Measurements from ENCODE around the gene CMIP.
"Not testable (repeated sequence)": the region's sequence is repeated elsewhere in the genome, so short reads cannot be mapped to it uniquely, and the experiment has no call there.

CMIP gene

GRCh38 chr16:81444448-81445121, at the start of gene CMIP:
TSS of gene CMIP (plus strand) at chr16:81444808.
- H3K4me3 ChIP-seq (ENCODE audit: low read length): peak within 1 kb of the TSS; percentile 82
- no peak for TF ChIP-seq ZNF274 (IDR thresholded peaks at IDR 0.05; ENCODE audit: low read depth, low read length)

- TF ChIP-seq ZNF274 (IDR thresholded peaks at IDR 0.05; ENCODE audit: low read depth, low read length): no peak
- H3K4me3 ChIP-seq (ENCODE audit: low read length): no peak overlapping the region
Measured at GRCh38 chr16:81394966-81395655, 49.5 kb upstream of the CMIP start.

DNA sequence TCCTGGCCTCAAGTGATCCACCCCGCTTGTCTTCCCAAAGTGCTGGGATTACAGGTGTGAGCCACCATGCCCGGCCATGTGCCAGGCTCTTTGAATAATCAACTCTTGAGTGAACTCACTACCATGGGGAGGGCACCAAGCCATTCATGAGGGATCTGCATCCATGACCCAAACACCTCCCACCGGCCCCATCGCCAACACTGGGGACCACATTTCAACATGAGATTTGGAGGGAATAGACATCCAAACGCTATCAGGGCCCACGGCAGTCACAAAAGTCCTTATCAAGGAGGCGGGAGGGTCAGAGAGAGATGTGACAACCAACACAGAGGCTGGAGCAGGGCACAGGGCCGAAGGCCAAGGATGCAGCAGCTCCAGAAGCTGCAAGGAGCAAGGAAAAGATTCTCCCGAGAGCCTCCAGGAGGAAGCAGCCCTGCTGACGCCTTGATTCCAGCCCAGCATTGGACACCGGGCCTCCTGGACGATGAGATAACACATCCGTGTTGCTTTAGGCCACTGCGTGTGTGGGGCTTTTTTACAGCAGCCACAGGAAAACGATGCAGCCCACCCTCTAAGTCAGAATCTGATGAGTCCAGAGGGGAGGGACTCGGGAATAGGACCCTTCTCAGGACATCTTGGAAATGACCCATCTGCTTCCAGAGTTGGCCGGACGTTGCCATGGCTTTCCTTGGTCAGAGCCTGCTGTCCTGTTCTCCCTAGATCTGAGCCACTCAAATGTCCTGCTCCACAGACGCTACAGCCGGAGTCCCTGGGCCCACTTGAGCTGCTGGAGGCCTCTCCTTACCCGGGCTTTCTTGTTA, 47.3 kb upstream of the CMIP start:
- TF ChIP-seq ZNF274 (IDR thresholded peaks at IDR 0.05; ENCODE audit: low read depth, low read length): no peak
- H3K4me3 ChIP-seq (ENCODE audit: low read length): no peak overlapping the region

- TF ChIP-seq ZNF274 (IDR thresholded peaks at IDR 0.05; ENCODE audit: low read depth, low read length): no peak
- H3K4me3 ChIP-seq (ENCODE audit: low read length): no peak overlapping the region
Measured at GRCh38 chr16:81397879-81398520, 46.6 kb upstream of the CMIP start.

DNA sequence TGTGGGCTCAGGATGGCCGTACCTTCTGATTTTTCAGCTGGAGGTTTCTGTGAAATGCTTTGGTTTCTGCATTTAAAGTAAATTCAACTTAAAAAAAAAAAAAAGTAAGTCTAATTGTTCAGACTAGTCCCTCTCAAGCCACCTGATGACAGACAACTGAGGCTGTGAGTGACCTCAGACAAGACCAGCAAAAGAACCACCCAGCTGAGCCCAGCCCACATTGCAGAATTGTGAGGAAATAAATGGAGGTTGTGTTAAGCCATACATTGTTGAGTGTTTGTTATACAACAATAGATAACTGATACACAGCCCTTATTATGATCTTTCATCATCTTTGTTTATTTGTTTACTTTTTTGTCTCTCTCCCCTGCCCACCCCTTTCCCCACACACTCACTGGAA, 44.7 kb upstream of the CMIP start:
- TF ChIP-seq ZNF274 (IDR thresholded peaks at IDR 0.05; ENCODE audit: low read depth, low read length): no peak
- H3K4me3 ChIP-seq (ENCODE audit: low read length): no peak overlapping the region

DNA sequence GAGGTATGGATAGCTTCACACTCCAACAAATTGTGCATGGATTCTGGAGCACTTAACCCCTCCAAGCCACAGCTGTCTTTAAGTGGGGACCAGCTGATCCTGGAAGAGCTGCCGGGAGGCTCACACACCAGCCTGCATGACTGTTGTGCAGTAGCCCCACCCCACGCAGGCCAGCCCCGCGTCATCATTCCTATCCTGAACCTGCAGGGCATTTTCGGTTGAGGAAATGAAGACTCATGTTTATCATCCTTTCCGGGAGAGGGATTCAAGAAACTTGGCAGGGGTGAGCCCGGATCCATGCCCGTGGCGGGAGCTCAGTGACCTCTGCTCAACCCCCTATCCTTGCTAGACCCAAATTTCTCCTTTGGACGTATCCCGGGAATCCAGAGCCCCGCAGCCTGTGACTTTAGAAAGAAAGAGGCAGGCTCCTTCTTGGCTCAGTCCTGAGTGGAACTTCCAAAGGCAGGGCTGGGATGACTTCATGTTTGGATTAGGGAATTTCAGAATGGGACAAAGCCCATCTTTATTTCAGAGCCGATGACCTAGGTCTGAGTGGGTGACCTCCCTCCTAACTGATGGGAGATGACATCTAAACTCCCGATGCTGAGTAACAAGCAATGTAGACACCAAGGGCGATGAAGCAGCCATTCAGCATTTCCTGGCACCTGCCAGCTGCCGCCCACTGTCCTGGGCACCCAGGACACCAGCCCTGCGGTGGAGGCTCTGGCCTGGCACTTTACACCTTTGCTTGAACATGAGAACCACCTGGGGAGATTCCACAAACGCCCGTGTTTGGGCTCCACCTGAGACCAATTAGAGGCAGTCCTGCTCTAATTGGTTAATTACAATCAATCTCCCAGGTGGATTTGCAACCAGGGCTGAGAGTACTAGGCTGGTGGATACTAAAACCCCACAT, 43.3 kb upstream of the CMIP start:
- no peak for TF ChIP-seq ZNF274 (IDR thresholded peaks at IDR 0.05; ENCODE audit: low read depth, low read length)
- no peak overlapping the region for H3K4me3 ChIP-seq (ENCODE audit: low read length)

GRCh38 chr16:81403208-81403600, 41.4 kb upstream of the CMIP start:
- TF ChIP-seq ZNF274 (IDR thresholded peaks at IDR 0.05; ENCODE audit: low read depth, low read length): no peak
- H3K4me3 ChIP-seq (ENCODE audit: low read length): no peak overlapping the region

- TF ChIP-seq ZNF274 (IDR thresholded peaks at IDR 0.05; ENCODE audit: low read depth, low read length): no peak
- H3K4me3 ChIP-seq (ENCODE audit: low read length): no peak overlapping the region; the same call in 1 of the 2 replicates
Measured at GRCh38 chr16:81403601-81404391, 40.8 kb upstream of the CMIP start.

GRCh38 chr16:81405002-81405401, 39.6 kb upstream of the CMIP start:
- not testable (repeated sequence) for H3K4me3 ChIP-seq (ENCODE audit: low read length)

GRCh38 chr16:81405702-81406113, 38.9 kb upstream of the CMIP start:
- no peak for TF ChIP-seq ZNF274 (IDR thresholded peaks at IDR 0.05; ENCODE audit: low read depth, low read length)

DNA sequence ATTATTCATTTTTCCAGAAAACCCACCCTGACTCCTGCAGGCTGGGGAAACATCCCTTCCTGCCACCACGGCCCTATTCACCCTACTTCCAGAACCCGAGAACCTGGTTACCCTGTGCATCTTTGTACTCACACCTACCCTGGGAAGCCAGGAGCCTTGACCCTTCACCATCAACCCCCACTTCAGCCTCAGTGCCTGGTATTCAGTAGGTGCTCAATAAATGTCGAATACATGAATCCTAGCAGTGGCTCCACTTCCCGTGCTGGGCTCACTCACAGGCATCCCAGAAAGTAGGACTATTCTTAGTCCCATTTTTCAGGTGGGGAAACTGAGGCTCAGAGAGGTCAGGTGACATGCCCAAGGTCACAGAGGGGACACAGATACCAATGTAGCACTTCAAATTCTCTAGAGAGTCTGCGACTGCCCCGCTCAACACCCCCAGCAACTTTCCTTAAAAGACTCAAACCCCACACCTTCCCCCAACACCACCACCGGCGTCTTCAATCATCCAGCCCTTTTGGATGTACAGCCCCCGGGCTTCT, 36.1 kb upstream of the CMIP start:
- H3K4me3 ChIP-seq (ENCODE audit: low read length): no peak overlapping the region
- TF ChIP-seq ZNF274 (IDR thresholded peaks at IDR 0.05; ENCODE audit: low read depth, low read length): no peak

More at GRCh38 chr16:81405702-81406113, 38.9 kb upstream of the CMIP start:
- H3K4me3 ChIP-seq (ENCODE audit: low read length): no peak overlapping the region

DNA sequence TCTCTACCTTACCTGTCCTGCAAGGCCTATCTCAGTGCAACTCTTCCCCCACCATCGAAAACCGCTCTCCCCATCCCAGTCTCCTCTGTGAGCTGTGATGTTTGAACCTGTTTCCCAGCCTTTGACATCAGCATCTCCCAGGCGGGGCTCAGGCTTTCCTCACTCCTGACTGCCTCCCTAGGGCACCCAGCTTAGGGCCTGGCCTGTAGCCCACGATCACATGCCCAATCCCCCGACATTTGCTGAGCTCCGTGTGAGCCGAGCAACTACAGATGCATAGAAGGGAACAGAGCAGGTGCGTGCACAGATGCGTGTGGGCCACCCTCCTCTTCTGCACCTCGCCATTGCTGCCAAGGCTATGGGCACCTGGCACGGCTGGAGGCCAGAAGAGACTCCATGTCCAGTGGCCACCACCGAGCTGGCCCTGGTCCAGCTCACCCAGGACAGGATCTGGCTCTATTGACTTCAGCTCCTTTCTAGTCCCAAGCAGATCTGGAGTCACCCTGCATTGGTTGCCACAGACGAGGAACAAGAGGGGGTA, 35.5 kb upstream of the CMIP start:
- H3K4me3 ChIP-seq (ENCODE audit: low read length): no peak overlapping the region
- TF ChIP-seq ZNF274 (IDR thresholded peaks at IDR 0.05; ENCODE audit: low read depth, low read length): no peak

All from GM08714 (cell line).